ENCODE measurements around the gene XPOT.

Gene XPOT

DNA sequence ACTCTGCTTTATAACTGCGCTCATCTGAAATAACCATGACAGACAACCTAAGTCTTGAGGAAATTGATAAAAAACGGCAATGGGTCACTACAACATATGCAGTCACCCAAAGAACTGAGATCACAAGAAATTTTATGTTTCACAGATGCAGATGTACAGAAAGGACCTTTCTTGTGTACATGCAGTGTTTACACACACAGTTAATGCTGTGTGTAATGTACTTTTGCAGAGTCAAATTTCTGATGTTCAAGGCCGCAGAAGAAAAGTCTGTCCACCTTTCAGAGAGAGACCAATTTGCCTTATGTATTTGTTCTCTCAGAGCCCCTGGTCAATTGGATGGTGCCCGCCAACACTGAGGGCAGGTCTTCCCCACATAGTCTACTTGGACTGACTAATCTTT is 24.8 kb downstream of the XPOT start:
- DNase-seq: no peak

- no peak for DNase-seq
Measured at GRCh38 chr12:64430886-64431285, 26.7 kb downstream of the XPOT start.

DNA sequence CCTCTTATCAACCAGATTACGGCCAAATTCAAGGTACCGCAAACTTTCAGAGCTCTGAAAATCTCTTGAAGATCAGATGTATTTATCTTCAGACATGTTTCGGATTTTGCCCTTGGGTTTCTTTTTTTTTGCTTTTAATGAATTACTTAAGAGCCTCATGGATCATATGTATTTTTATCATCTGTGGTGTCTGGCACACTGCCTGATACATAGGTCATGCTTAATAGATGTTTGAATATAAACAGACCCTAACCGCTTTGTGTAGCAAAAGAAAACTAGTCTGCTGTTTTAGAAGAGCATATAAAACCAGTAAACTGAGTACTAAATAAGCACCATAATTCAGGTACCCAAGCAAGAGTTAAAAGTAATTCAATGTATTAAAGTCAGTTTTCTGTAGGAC is 27.6 kb downstream of the XPOT start:
- DNase-seq: no peak

DNA sequence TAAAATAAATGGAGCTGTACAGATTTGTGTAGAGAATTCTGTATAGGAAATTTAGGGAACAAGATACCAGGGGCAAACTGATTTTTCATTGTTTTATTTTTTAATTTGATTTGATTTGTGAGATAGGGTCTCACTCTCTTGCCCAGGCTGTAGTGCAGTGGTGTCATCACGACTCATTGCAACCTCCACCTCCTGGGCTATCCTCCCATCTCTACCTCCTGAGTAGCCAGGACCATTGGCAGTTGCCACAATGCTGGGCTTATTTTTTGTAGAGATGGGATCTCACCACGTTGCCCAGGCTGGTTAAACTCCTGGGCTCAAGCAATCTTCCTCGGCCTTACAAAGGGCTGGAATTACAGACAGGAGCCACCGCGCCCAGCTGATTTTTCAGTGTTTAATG is 29.7 kb downstream of the XPOT start:
- DNase-seq: no peak

DNA sequence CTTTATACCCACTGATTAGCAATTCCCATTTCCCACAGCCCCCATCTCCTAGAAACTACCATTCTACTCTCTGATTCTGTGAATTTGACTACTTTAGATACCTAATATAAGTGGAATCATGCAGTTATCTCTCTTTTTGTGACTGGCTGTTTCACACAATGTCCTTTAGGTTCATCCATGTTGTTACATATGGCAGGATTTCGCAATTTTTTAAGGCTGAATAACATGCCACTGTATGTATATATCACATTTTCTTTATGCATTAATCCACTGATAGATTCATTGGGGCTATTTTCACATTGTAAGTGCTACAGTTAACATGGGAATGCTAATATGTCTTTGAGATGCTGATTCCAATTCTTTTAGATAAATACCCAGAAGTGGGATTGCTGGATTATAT is 35.9 kb downstream of the XPOT start:
- no peak for DNase-seq

DNA sequence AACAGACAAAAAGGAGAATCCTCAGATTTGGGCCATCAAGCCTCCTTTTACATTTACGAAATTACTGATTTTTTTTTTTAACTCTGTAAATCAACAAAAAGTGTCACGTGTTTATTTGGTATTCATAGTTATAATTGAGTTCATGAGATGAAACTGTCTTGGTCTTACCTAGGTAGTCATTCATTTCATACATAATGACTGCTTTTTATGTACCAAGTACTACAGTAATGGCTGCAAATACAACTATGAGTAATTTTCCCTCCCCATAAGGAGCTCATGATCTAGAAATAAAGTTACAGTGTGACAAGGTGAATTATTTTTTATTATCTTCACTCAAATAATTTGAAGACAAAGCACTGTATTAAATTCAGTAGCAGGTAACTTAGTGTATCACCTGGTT is 41.3 kb downstream of the XPOT start:
- DNase-seq: no peak

DNA sequence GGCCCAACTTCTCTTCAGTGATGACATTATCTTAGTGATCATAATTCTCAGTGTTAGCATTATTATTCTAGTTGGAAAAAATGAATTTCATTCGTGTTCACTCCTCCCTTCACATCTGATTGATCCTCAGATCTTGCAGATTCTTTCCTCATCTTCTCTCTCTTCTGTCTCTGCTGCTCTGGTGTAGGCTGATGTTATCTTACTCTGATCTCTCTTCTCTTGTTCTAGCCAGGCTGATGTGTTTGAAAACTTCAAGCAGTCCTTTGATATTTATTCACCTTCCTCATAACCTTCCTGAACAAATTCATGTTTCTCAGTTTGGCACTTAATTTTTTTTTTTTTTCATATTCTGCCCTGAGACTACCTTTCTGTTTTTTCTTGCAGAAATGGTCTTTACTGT is 42.1 kb downstream of the XPOT start:
- DNase-seq: no peak

DNA sequence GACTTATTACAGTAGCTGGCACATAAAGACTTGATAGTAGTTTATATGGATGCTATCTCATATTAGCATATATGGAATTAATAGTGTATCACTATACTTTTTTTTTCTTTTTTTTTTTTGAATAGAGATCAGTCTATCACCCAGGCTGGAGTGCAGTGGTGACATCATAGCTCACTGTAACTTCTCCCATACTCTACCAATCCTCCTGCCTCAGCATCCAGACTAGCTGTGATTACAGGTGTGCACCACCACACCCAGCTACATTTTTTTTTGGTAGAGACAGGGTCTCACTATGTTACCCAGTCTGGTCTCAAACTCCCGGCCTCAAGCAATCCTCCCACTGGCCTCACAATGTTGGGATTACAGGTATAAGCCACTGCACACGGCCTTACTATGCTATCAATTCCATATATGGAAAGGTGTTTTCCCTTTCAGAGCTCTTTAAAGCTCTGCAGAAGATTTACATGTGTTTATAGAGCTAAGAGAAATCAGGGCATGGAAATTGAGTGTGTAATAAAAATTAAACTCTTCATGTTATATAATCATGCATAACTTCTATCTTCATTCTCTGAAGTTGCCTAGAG is 46.0 kb downstream of the XPOT start:
- no peak for DNase-seq

DNA sequence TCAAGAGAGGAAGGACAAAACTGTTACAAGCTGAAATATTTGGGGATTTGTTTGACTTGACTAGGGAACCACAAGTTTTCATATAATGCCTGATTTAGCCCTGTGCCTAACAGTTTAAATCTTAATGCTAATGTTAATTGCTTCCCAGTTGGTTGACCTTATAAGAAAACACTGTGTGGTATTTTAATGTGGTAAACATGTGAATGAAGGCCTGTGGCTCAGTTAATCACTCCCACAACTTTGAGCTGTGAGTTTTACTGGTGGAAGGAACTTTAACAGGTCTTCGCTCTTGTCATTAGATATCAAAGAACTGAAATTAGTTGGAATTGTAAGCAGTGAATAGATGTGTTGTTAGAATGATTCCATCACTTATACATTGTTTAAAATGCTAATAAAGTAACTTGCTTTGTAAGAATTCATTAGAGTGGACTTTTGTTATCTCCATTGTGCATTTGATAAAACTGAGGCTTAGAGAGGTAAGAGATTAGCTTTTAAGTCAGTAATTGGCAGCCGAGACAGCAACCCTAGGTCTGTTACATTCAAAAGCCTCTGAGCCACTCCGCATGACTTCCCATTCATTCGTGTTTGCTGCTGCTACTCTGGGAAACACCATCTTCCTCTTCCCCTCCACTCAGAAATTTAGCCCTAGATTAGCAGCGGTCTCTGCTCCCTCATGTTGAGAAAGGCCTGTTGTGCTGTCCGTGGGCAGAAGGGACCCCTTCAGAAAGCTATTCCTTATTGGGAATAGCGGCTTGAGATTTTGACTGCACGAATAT is 46.7 kb downstream of the XPOT start:
- DNase-seq: peak; percentile 43

DNA sequence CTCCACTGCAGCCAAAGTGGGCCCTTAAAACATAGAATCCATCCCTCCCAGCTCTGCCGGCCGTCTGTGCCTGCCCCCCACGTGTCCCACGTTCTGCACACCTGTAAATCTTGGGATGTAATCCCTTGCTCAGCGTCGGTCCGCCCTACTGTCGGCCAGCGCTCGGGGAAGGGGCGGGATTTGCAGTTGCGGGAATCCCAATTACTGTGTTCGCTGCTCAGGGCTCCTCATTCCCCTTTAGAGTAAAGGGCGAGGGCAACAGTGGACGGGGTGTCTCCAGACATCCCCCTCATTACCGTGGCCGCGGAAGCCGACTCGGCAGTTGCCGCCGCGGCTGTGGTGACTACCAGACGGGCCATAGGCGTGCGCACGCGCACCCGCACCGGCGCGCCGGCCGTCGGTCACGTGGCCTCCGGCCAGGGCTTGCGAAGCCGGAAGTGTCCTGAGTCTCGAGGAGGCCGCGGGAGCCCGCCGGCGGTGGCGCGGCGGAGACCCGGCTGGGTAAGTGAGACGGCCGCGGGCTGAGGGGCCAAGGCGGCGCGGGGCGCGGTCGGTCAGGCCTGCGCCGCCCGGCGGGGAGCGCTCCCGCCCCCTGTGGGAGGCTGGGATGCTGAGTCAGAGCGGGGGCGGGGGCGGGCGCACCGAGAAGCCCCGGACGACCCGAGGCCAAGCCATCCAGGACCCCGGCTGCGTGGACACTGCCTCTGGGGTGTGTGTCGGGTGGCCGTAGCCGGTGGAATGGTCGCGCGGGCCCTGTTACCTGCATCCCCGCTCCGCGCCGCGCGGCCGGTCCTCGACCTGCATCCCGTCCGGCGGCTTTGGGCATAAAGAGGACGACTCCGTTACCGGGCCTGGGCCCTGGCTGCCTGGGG is 47.7 kb downstream of the XPOT start, which contains the start of gene TBK1:
TSS of gene TBK1 (plus strand) at position 434 of the 872 bp plus-strand sequence. CDS start 3,751 bp downstream, outside the sequence.
- peak; percentile 92 for DNase-seq

- DNase-seq: peak; percentile 23
Measured at GRCh38 chr12:64452559-64453329, 48.6 kb downstream of the XPOT start.

GRCh38 chr12:64455506-64455905 is 51.3 kb downstream of the XPOT start:
- no peak for DNase-seq

- no peak for DNase-seq
Measured at GRCh38 chr12:64456119-64456518, 51.9 kb downstream of the XPOT start.

DNA sequence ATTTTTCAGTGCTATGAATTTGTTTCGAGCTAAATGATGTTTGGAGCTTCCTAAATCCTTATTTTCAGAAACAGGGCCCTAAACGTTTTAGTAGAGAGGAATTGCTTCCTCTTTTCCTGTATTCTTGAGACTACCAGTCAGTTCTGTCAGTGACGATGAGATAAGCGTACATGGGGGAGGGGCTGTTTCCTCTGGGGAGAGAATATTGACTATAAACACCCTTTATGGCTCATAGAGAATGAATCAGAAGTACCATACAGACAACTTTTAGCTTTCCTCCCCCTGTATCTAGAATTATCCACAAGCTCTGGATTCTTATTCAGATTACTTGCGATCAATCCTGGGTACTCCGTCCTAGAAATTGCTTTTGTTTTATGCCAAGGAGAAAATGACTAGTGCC is 52.8 kb downstream of the XPOT start:
- no peak for DNase-seq

- DNase-seq: no peak
Measured at GRCh38 chr12:64457466-64457865, 53.3 kb downstream of the XPOT start.

DNA sequence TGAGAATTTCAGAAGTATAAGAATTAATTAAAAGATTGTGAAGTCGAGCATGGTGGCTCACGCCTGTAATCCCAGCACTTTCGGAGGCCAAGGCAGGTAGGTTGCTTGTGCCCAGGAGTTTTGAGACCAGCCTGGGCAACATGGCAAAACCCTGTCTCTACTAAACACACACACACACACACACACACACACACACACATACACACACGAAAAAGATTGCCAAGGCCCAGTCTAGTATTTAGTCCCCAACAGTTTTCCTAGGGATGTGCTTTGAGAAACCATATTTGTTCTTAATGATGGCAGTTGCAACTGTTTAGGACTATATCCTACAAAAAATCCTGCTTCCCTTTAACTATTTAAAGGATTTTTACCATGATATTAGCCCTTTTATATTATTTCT is 53.7 kb downstream of the XPOT start:
- DNase-seq: no peak

GRCh38 chr12:64459394-64459891 is 55.3 kb downstream of the XPOT start:
- DNase-seq: no peak

GRCh38 chr12:64461634-64462414 is 57.6 kb downstream of the XPOT start:
- DNase-seq: no peak

DNA sequence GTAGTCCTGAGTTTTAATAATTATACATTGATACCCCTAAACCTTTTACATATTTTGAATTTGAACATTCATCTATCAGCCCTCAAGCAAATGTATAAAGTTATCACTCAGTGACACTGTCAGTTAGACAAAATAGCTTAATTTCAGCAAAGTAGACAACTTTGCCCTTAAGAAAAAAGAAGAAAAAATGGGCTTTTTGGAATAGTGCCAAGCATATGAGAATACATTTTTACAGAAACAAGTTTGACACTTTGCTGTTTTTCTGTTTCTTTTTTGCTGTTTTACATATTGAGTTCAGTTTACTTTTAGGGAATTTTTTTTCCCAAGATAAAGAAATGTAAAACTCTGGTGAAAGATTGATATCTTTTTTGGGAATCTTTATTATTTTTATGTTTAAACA is 62.0 kb downstream of the XPOT start:
- no peak for DNase-seq

- DNase-seq: no peak
Measured at GRCh38 chr12:64468966-64469365, 64.8 kb downstream of the XPOT start.

GRCh38 chr12:64469455-64470142 is 65.4 kb downstream of the XPOT start:
- no peak for DNase-seq

Measured in NCI-H146 (cell line).